Breast epithelium (tissue), 4 donors: Measurements from ENCODE around the gene ZSWIM6. TPM values are rescaled to one million over a fixed set of nuclear protein-coding genes. Genes with fewer than 3 reads are reported as not detected.

Source experiments
- DNase-seq, 2 donors: peaks; one replicate each; pipeline ENCODE4 v3.0.0-alpha.2; 2019; ENCODE audit warnings: low spot score in 2 of 2
- H3K27ac ChIP-seq, 2 donors: fragments of 200-600 bp; sonication (generic) in 1 of 2; one replicate each; pipeline ENCODE4 v1.5.1; 2016 to 2019; ENCODE audit warnings: mild to moderate bottlenecking in 1 of 2
- H3K27me3 ChIP-seq, 2 donors: fragments of 200-600 bp; sonication (generic) in 1 of 2; one replicate each; pipeline versions ENCODE4 v1.5.1 to v1.6.0; 2017 to 2019; ENCODE audit warnings: control low read depth in 1 of 2, mild to moderate bottlenecking in 1 of 2
- H3K36me3 ChIP-seq: fragments of 200-600 bp; one replicate; pipeline ENCODE4 v1.5.1; 2019
- H3K4me1 ChIP-seq, 2 donors: fragments of 200-600 bp; sonication (generic); one replicate each; pipeline ENCODE4 v1.5.1; 2016 to 2019; ENCODE audit warnings: control low read depth in 1 of 2
- H3K4me3 ChIP-seq, 3 donors: fragments of 200-600 bp; sonication (generic); 1 replicate in 2 of 3; 2 replicates in 1 of 3; pipeline ENCODE4 v1.5.1; 2016 to 2019; ENCODE audit warnings: mild to moderate bottlenecking in 3 of 3, moderate library complexity in 2 of 3
- H3K9me3 ChIP-seq, 2 donors: fragments of 200-600 bp; sonication (generic) in 1 of 2; one replicate each; pipeline ENCODE4 v1.5.1; 2016 to 2019; ENCODE audit warnings: control low read depth in 1 of 2
- CTCF ChIP-seq, 3 donors: fragments of 450-650 bp; IDR thresholded peaks; one replicate each; pipeline ENCODE4 v1.5.1; 2016 to 2017; ENCODE audit warnings: antibody characterized with exemption in 3 of 3, mild to moderate bottlenecking in 3 of 3, moderate library complexity in 3 of 3
- POLR2A ChIP-seq: fragments of 450-650 bp; IDR thresholded peaks from one replicate; pipeline ENCODE4 v1.6.1; 2016; ENCODE audit warnings: antibody characterized with exemption, mild to moderate bottlenecking, moderate library complexity
- POLR2AphosphoS5 ChIP-seq, 3 donors: sonication (generic); formaldehyde crosslinking; IDR thresholded peaks; one replicate each; pipeline ENCODE4 v1.6.1; 2017; ENCODE audit warnings: antibody characterized with exemption in 3 of 3
- intact Hi-C: fragments of 100-400 bp; cut with DNase I; formaldehyde crosslinking; loops from one replicate; pipeline ENCODE4 v1.15.1; 2023; ENCODE audit warnings: low total_unique reads
- total RNA-seq, 3 donors: library from RNA; depleted of rRNA; stranded (reverse); fragments of >200 nt; gene quantifications; one replicate each; pipeline ENCODE4 v1.1.0, GENCODE V29; 2016

The ZSWIM6 gene
- total RNA-seq, 3 donors from 2014 or later, result 10.2 to 16.8 (median 11.2) TPM

GRCh38 chr5:61438298-61438970 is 106.4 kb downstream of the ZSWIM6 start:
- H3K4me1 ChIP-seq, result no peaks in the 10 kb centered on the region
- H3K4me3 ChIP-seq, result no peak overlapping the region
- no peaks in the 10 kb centered on the region for H3K27me3 ChIP-seq
- H3K9me3 ChIP-seq, result peaks cover 0 to 25% of the 10 kb centered on the region in 2 donors
- intact Hi-C loops, result no loop called here
- H3K27ac ChIP-seq, result no peak overlapping the region
- TF ChIP-seq POLR2A (no peak), POLR2AphosphoS5 (IDR thresholded peaks at IDR 0.05) (no peak), CTCF (IDR thresholded peaks at IDR 0.05) (no peak)
- no peak for DNase-seq
- no peaks in the 10 kb centered on the region for H3K36me3 ChIP-seq

- H3K27ac ChIP-seq, result peak overlapping the region in 1 of 2 donors; percentile 34
- no peak overlapping the region for H3K4me3 ChIP-seq
- no peak for TF ChIP-seq POLR2A
- TF ChIP-seq POLR2AphosphoS5 (IDR thresholded peaks at IDR 0.05), result no peak
- no peak for TF ChIP-seq CTCF (IDR thresholded peaks at IDR 0.05)
- peaks cover 0 to 25% of the 10 kb centered on the region in 2 donors for H3K9me3 ChIP-seq
- H3K36me3 ChIP-seq, result no peaks in the 10 kb centered on the region
- intact Hi-C loops, result no loop called here
- no peaks in the 10 kb centered on the region for H3K27me3 ChIP-seq
- no peak for DNase-seq
- H3K4me1 ChIP-seq, result no peaks in the 10 kb centered on the region
Measured at GRCh38 chr5:61440086-61440485, 108.0 kb downstream of the ZSWIM6 start.

- H3K27me3 ChIP-seq, result no peaks in the 10 kb centered on the region
- H3K27ac ChIP-seq, result peak overlapping the region in 1 of 2 donors; percentile 34
- intact Hi-C loops, result no loop called here
- H3K4me3 ChIP-seq, result no peak overlapping the region
- peak in 1 of 2 donors; percentile 56 for DNase-seq
- TF ChIP-seq POLR2AphosphoS5 (IDR thresholded peaks at IDR 0.05) (no peak), CTCF (IDR thresholded peaks at IDR 0.05) (no peak), POLR2A (no peak)
- peaks cover 0 to 25% of the 10 kb centered on the region in 2 donors for H3K9me3 ChIP-seq
- no peaks in the 10 kb centered on the region for H3K4me1 ChIP-seq
- H3K36me3 ChIP-seq, result no peaks in the 10 kb centered on the region
Measured at GRCh38 chr5:61440596-61440995, 108.5 kb downstream of the ZSWIM6 start.

- no peak for DNase-seq
- Histone ChIP-seq H3K27ac (no peak overlapping the region), H3K27me3 (no peaks in the 10 kb centered on the region), H3K36me3 (no peaks in the 10 kb centered on the region), H3K9me3 (peaks cover 0 to 25% of the 10 kb centered on the region in 2 donors), H3K4me1 (no peaks in the 10 kb centered on the region), H3K4me3 (no peak overlapping the region)
- TF ChIP-seq CTCF (IDR thresholded peaks at IDR 0.05) (no peak), POLR2AphosphoS5 (IDR thresholded peaks at IDR 0.05) (no peak), POLR2A (no peak)
- intact Hi-C loops, result no loop called here
Measured at GRCh38 chr5:61441742-61442141, 109.7 kb downstream of the ZSWIM6 start.

- H3K9me3 ChIP-seq, result peaks cover 6 to 12% of the 10 kb centered on the region in 2 donors
- intact Hi-C loops, result no loop called here
- H3K27ac ChIP-seq, result no peak overlapping the region
- no peak for TF ChIP-seq POLR2A
- TF ChIP-seq POLR2AphosphoS5 (IDR thresholded peaks at IDR 0.05), result no peak
- TF ChIP-seq CTCF (IDR thresholded peaks at IDR 0.05), result no peak
- no peak overlapping the region for H3K4me3 ChIP-seq
- H3K4me1 ChIP-seq, result no peaks in the 10 kb centered on the region
- no peak for DNase-seq
- no peaks in the 10 kb centered on the region for H3K27me3 ChIP-seq
- no peaks in the 10 kb centered on the region for H3K36me3 ChIP-seq
Measured at GRCh38 chr5:61447780-61448495, 115.9 kb downstream of the ZSWIM6 start.
